Lower lobe of right lung (tissue), 2 donors: ENCODE results near the gene UBE2E3. TPM values are rescaled to one million over a fixed set of nuclear protein-coding genes. Genes with fewer than 3 reads are reported as not detected.

Source experiments
- ATAC-seq, 2 donors: fragments of 200-7000 bp; cut with Tn5 transposase; one replicate each; pipeline ENCODE4 v1.9.1; 2020 to 2022; ENCODE audit warnings: mild to moderate bottlenecking in 2 of 2, moderate library complexity in 2 of 2
- DNase-seq: peaks from one replicate; pipeline ENCODE4 v3.0.0-alpha.2; 2020
- H3K27ac ChIP-seq: fragments of 200-600 bp; one replicate; pipeline ENCODE4 v1.8.0; 2022
- H3K27me3 ChIP-seq: fragments of 200-600 bp; one replicate; pipeline ENCODE4 v1.8.0; 2022; ENCODE audit warnings: low read depth
- H3K36me3 ChIP-seq: fragments of 200-600 bp; one replicate; pipeline ENCODE4 v1.8.0; 2022; ENCODE audit warnings: mild to moderate bottlenecking
- H3K4me1 ChIP-seq: fragments of 200-600 bp; one replicate; pipeline ENCODE4 v1.8.0; 2022
- H3K4me3 ChIP-seq: fragments of 200-600 bp; one replicate; pipeline ENCODE4 v1.8.0; 2022; ENCODE audit warnings: mild to moderate bottlenecking
- H3K9me3 ChIP-seq: fragments of 200-600 bp; one replicate; pipeline ENCODE4 v1.8.0; 2022
- intact Hi-C: fragments of 100-400 bp; cut with DNase I; formaldehyde crosslinking; loops from one replicate; pipeline ENCODE4 v1.11.0; 2022
- total RNA-seq: library from RNA; stranded (reverse); fragmentation: NEBNext Ultra II Directional; extraction: Animal tissue kit (Norgen Biotek cat#: 25700); gene quantifications from one replicate; pipeline ENCODE4 v1.2.1, GENCODE V29; 2021
- TF ChIP-seq, protein P1 (sequence below): fragments of 200-600 bp; IDR thresholded peaks from one replicate; pipeline ENCODE4 v1.8.0; 2022; ENCODE audit warnings: antibody characterized with exemption, mild to moderate bottlenecking
- donor health status: DM: no; HTN: yes; CAD: no; lungs with severe emphysema.

Gene UBE2E3
- total RNA-seq, 1 donor from 2014 or later, result 39.7 TPM

DNA sequence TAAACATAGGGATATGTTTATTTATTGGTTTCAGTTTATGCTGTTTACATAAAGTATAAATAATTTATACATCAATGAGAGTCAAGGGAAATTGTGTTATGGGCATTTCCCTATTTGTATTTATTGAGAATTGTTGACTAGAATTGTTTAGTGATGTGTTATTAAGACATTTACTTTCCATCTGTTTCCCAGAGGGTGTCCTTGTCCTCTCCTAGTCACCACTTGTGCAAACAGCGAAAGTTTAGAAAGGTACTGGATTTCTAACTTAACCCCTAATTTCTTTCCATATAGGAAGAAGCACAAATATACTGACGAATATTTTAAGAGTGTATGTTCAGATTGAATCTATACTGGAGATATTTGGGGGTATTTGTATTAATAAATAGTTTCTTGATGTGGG, 6.7 kb downstream of the UBE2E3 start:
- TF ChIP-seq, protein P1, sequence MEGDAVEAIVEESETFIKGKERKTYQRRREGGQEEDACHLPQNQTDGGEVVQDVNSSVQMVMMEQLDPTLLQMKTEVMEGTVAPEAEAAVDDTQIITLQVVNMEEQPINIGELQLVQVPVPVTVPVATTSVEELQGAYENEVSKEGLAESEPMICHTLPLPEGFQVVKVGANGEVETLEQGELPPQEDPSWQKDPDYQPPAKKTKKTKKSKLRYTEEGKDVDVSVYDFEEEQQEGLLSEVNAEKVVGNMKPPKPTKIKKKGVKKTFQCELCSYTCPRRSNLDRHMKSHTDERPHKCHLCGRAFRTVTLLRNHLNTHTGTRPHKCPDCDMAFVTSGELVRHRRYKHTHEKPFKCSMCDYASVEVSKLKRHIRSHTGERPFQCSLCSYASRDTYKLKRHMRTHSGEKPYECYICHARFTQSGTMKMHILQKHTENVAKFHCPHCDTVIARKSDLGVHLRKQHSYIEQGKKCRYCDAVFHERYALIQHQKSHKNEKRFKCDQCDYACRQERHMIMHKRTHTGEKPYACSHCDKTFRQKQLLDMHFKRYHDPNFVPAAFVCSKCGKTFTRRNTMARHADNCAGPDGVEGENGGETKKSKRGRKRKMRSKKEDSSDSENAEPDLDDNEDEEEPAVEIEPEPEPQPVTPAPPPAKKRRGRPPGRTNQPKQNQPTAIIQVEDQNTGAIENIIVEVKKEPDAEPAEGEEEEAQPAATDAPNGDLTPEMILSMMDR, result no peak
- Histone ChIP-seq H3K9me3 (no peaks in the 10 kb centered on the region), H3K27me3 (no peaks in the 10 kb centered on the region), H3K36me3 (no peaks in the 10 kb centered on the region), H3K4me1 (peaks cover 40% of the 10 kb centered on the region), H3K4me3 (no peak overlapping the region), H3K27ac (no peak overlapping the region)
- no peak for DNase-seq
- intact Hi-C loops, result no loop called here
- no peak for ATAC-seq

DNA sequence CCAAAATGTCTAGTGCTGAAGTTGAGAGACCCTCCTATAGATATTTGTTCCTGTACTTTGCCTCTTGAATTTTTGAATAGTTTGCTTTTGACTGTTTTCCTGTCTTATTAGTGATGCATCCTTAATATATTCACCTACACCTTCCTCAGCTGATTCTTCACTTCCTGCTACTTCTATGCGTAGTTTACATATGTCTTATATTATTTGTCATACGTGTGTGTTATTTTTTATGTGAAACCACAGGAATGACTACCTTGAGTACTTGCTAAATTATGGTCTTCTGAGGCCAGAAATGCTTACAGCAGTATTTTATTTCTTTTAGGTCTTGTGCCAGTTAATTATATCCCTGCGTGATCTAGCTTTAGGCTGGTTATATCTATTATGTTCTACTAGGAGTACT, 9.9 kb downstream of the UBE2E3 start:
- TF ChIP-seq, protein P1, result no peak
- Histone ChIP-seq H3K27me3 (no peaks in the 10 kb centered on the region), H3K36me3 (peaks cover 4% of the 10 kb centered on the region), H3K27ac (no peak overlapping the region), H3K4me3 (no peak overlapping the region), H3K9me3 (no peaks in the 10 kb centered on the region), H3K4me1 (peaks cover 9% of the 10 kb centered on the region)
- DNase-seq, result no peak
- intact Hi-C loops, result no loop called here
- ATAC-seq, result no peak

DNA sequence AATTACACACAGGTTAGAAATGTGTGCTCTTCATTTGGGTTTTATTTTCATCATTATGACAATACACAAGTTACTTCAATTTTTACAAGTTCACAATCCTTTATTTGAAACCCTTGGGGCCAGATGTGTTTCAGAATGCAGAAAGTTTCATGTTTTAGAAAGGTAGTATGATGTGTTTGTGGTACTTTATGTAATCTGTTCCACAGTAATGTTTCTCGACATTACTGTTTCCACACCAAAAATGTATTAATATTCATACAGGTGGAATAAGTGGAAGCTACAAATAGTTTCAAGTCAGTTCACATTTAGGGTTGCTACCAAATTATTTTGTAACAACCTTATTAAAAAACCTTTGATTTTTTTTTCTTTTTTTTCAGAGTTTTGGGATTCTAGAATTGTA, 10.4 kb downstream of the UBE2E3 start:
- H3K36me3 ChIP-seq, result peaks cover 4% of the 10 kb centered on the region
- ATAC-seq, result no peak
- no peaks in the 10 kb centered on the region for H3K9me3 ChIP-seq
- H3K4me1 ChIP-seq, result peaks cover 5% of the 10 kb centered on the region
- H3K27me3 ChIP-seq, result no peaks in the 10 kb centered on the region
- H3K27ac ChIP-seq, result no peak overlapping the region
- no peak overlapping the region for H3K4me3 ChIP-seq
- TF ChIP-seq, protein P1, result no peak
- no peak for DNase-seq
- intact Hi-C loops, result no loop called here

DNA sequence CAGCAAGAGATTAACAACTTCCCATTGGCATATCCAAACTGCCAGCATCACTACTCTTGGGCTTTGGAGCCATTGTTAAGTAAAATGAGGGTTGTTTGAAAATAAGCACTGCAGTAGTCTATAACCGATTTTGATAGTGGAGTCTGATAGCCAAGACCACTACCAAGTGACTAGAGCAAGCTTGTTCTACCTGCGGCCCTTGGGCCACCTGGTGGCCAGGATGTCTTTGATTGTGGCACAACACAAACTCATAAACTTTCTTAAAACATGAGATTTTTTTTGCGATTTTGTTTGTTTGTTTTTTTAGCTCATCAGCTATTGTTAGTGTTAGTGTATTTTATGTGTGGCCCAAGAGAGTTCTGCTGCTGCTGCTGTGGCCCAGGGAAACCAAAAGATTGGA, 11.0 kb downstream of the UBE2E3 start:
- no peak for ATAC-seq
- Histone ChIP-seq H3K27ac (no peak overlapping the region), H3K9me3 (no peaks in the 10 kb centered on the region), H3K4me1 (no peaks in the 10 kb centered on the region), H3K36me3 (peaks cover 4% of the 10 kb centered on the region), H3K4me3 (no peak overlapping the region), H3K27me3 (no peaks in the 10 kb centered on the region)
- intact Hi-C loops, result no loop called here
- TF ChIP-seq, protein P1, result no peak
- no peak for DNase-seq

DNA sequence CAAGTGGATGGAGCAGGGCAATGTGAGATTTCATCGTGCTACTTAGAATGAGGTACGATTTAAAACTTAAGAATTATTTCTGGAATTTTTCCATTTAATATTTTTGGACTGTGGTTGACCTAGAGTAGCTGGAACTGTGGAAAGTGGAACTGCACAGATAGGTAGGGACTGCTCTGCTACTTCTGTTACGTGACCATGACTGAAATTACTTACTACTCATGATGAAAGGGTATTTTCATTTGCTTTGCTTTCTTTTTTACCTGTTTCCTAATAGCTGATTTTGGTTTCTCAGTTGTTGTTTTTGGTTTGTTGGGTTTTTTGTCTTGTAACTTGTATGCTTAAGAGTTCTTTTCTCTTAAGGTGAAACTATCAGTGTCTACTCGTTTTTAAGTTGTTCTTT, 11.4 kb downstream of the UBE2E3 start:
- ATAC-seq, result no peak
- intact Hi-C loops, result no loop called here
- TF ChIP-seq, protein P1, result no peak
- Histone ChIP-seq H3K36me3 (peaks cover 4% of the 10 kb centered on the region), H3K4me3 (no peak overlapping the region), H3K27me3 (no peaks in the 10 kb centered on the region), H3K9me3 (no peaks in the 10 kb centered on the region), H3K4me1 (no peaks in the 10 kb centered on the region), H3K27ac (no peak overlapping the region)
- no peak for DNase-seq

DNA sequence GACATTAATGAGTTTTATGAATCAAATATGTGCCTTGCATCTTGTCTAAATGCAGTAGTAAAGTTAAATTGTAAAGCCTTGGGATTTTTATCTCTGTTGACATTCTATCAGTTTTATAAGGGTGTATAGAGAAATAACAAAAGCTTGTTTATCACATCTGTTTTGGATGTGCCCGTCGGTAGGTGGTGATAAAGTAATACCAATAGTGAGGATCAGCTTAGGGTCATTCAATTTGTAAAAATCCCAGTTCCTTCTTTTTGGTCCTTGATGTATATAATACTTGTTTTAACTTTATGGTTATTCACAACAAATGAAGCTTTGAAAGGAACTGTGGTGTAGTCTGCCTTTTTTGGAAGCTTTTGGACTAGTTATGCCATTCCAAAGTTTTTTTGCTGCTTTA, 12.6 kb downstream of the UBE2E3 start:
- intact Hi-C loops, result no loop called here
- no peak overlapping the region for H3K4me3 ChIP-seq
- no peaks in the 10 kb centered on the region for H3K27me3 ChIP-seq
- no peak overlapping the region for H3K27ac ChIP-seq
- TF ChIP-seq, protein P1, result no peak
- H3K4me1 ChIP-seq, result no peaks in the 10 kb centered on the region
- H3K36me3 ChIP-seq, result peaks cover 4% of the 10 kb centered on the region
- no peak for ATAC-seq
- no peaks in the 10 kb centered on the region for H3K9me3 ChIP-seq
- no peak for DNase-seq
